ENCODE data around the gene PHF23.

- no peak for TF ChIP-seq POLR2AphosphoS5 (IDR thresholded peaks at IDR 0.05)
- no peak for TF ChIP-seq CTCF (IDR thresholded peaks at IDR 0.05)
- no peak for TF ChIP-seq POLR2A (IDR thresholded peaks at IDR 0.05)
Observed at GRCh38 chr17:7248796-7249195, 9.5 kb upstream of the PHF23 start.
